HEK293 (cell line): ENCODE data around the gene CCNY.

Experiments
- CTCF ChIA-PET: fragments of 350-600 bp; formaldehyde crosslinking; extraction: SDS; loops from one replicate; lab custom pipeline; 2021; ENCODE audit warnings: antibody characterized with exemption; lab: Yijun Ruan, JAX
- POLR2A ChIA-PET: fragments of 300-600 bp; formaldehyde crosslinking; extraction: SDS; loops from one replicate; lab custom pipeline; 2020; ENCODE audit warnings: antibody characterized with exemption, inconsistent platforms; lab: Yijun Ruan, JAX
- H3K27ac ChIP-seq: fragments of 200-500 bp; sonication (Bioruptor generic); 2 replicates; pipeline ENCODE4 v1.5.1; 2014; ENCODE audit warnings: low read depth, low read length, control low read depth, inconsistent platforms; ENCODE audit errors: extremely low read depth
- H3K36me3 ChIP-seq, 2 experiments: fragments of 200-500 bp in 1 of 2; sonication (Bioruptor generic) in 1 of 2; 1 replicate in 1 of 2; 2 replicates in 1 of 2; pipeline ENCODE4 v1.5.1; 2014 to 2017; ENCODE audit warnings: inconsistent platforms in 2 of 2, low read length in 2 of 2; ENCODE audit not compliant: control insufficient read depth in 2 of 2, insufficient read depth in 1 of 2
- H3K4me1 ChIP-seq: fragments of 200-500 bp; sonication (Bioruptor generic); 2 replicates; pipeline ENCODE4 v1.5.1; 2014; ENCODE audit warnings: mild to moderate bottlenecking, low read length, inconsistent platforms; ENCODE audit not compliant: control insufficient read depth, insufficient read depth
- H3K4me3 ChIP-seq: 2 replicates; pipeline ENCODE4 v1.5.1; 2011; ENCODE audit warnings: low read depth, mild to moderate bottlenecking, control low read depth, low read length, moderate library complexity
- H3K9me3 ChIP-seq: fragments of 200-500 bp; sonication (Bioruptor generic); 2 replicates; pipeline ENCODE4 v1.5.1; 2014; ENCODE audit warnings: low read depth, low read length, inconsistent platforms; ENCODE audit not compliant: control insufficient read depth, insufficient read depth
- EGR2 ChIP-seq: fragments of 450-650 bp; formaldehyde crosslinking; IDR thresholded peaks from 2 replicates; pipeline ENCODE4 v1.5.1; 2016; ENCODE audit warnings: low read depth, missing biosample characterization, missing genetic modification characterization
- GLI2 ChIP-seq: fragments of 450-650 bp; formaldehyde crosslinking; IDR thresholded peaks from 2 replicates; pipeline ENCODE4; 2017; ENCODE audit warnings: missing biosample characterization, missing genetic modification characterization, low read depth, borderline replicate concordance
- MEIS1 ChIP-seq: sonication (generic); formaldehyde crosslinking; IDR thresholded peaks from 2 replicates; pipeline ENCODE4 v1.8.1; 2022; ENCODE audit warnings: missing genetic modification reagents, mild to moderate bottlenecking, borderline replicate concordance
- PRDM1 ChIP-seq: fragments of 450-650 bp; formaldehyde crosslinking; IDR thresholded peaks from 2 replicates; pipeline ENCODE4; 2016; ENCODE audit warnings: missing biosample characterization, missing genetic modification characterization
- YY1 ChIP-seq: fragments of 450-650 bp; formaldehyde crosslinking; IDR thresholded peaks from 2 replicates; pipeline ENCODE4 v1.5.1; 2018; ENCODE audit warnings: missing biosample characterization, missing genetic modification characterization
- ZBTB8A ChIP-seq: fragments of 450-650 bp; formaldehyde crosslinking; IDR thresholded peaks from 2 replicates; pipeline ENCODE4 v1.5.1; 2016; ENCODE audit warnings: missing biosample characterization, missing genetic modification characterization
- ZFHX2 ChIP-seq: fragments of 450-650 bp; formaldehyde crosslinking; conservative IDR thresholded peaks from 2 replicates; pipeline ENCODE4 v1.5.1; 2016; ENCODE audit warnings: missing biosample characterization, missing genetic modification characterization
- ZIC2 ChIP-seq: fragments of 450-650 bp; formaldehyde crosslinking; IDR thresholded peaks from 2 replicates; pipeline ENCODE4 v1.5.1; 2016; ENCODE audit warnings: missing biosample characterization, missing genetic modification characterization
- ZNF211 ChIP-seq: fragments of 450-650 bp; formaldehyde crosslinking; IDR thresholded peaks from 2 replicates; pipeline ENCODE4 v1.5.1; 2016; ENCODE audit warnings: low read depth, missing biosample characterization, missing genetic modification characterization
- ZNF354C ChIP-seq: fragments of 450-650 bp; formaldehyde crosslinking; IDR thresholded peaks from 2 replicates; pipeline ENCODE4 v1.5.1; 2016; ENCODE audit warnings: missing biosample characterization, missing genetic modification characterization, low read depth, borderline replicate concordance
- ZNF366 ChIP-seq: fragments of 450-650 bp; formaldehyde crosslinking; conservative IDR thresholded peaks from 2 replicates; pipeline ENCODE4 v1.5.1; 2016; ENCODE audit warnings: missing biosample characterization, missing genetic modification characterization
- ZNF423 ChIP-seq: fragments of 450-650 bp; formaldehyde crosslinking; IDR thresholded peaks from 2 replicates; pipeline ENCODE4 v1.5.1; 2016; ENCODE audit warnings: missing biosample characterization, missing genetic modification characterization
- ZNF48 ChIP-seq: fragments of 450-650 bp; formaldehyde crosslinking; IDR thresholded peaks from 2 replicates; pipeline ENCODE4 v1.5.1; 2016; ENCODE audit warnings: missing biosample characterization, missing genetic modification characterization
- ZNF501 ChIP-seq: fragments of 450-650 bp; formaldehyde crosslinking; IDR thresholded peaks from 2 replicates; pipeline ENCODE4 v1.5.1; 2016; ENCODE audit warnings: missing biosample characterization, missing genetic modification characterization
- ZNF530 ChIP-seq: fragments of 450-650 bp; formaldehyde crosslinking; IDR thresholded peaks from 2 replicates; pipeline ENCODE4 v1.5.1; 2016; ENCODE audit warnings: low read depth, missing biosample characterization, missing genetic modification characterization
- ZNF549 ChIP-seq: fragments of 450-650 bp; IDR thresholded peaks from 2 replicates; pipeline ENCODE4 v1.5.1; 2018; ENCODE audit warnings: missing biosample characterization, missing genetic modification characterization, mild to moderate bottlenecking, inconsistent platforms, moderate library complexity
- ZNF596 ChIP-seq: fragments of 450-650 bp; IDR thresholded peaks from 2 replicates; pipeline ENCODE4 v1.5.0; 2018; ENCODE audit warnings: missing biosample characterization, mild to moderate bottlenecking, missing genetic modification characterization, moderate library complexity
- ZNF664 ChIP-seq: fragments of 450-650 bp; formaldehyde crosslinking; IDR thresholded peaks from 2 replicates; pipeline ENCODE4 v1.5.1; 2016; ENCODE audit warnings: missing biosample characterization, missing genetic modification characterization
- ZNF701 ChIP-seq: fragments of 450-650 bp; formaldehyde crosslinking; IDR thresholded peaks from 2 replicates; pipeline ENCODE4 v1.5.1; 2016; ENCODE audit warnings: missing biosample characterization, missing genetic modification characterization
- ZNF776 ChIP-seq: fragments of 450-650 bp; formaldehyde crosslinking; IDR thresholded peaks from 2 replicates; pipeline ENCODE4 v1.5.0; 2017; ENCODE audit warnings: missing biosample characterization, missing genetic modification characterization, borderline replicate concordance
- ZXDB ChIP-seq: fragments of 450-650 bp; formaldehyde crosslinking; IDR thresholded peaks from 2 replicates; pipeline ENCODE4 v1.5.1; 2016; ENCODE audit warnings: missing biosample characterization, missing genetic modification characterization
- TF ChIP-seq, protein P1 (sequence below): fragments of 450-650 bp; formaldehyde crosslinking; IDR thresholded peaks from 2 replicates; pipeline ENCODE4 v1.5.1; 2016; ENCODE audit warnings: missing biosample characterization, missing genetic modification characterization
- TF ChIP-seq, protein P2 (sequence below): fragments of 450-650 bp; formaldehyde crosslinking; IDR thresholded peaks from 2 replicates; pipeline ENCODE4 v1.5.1; 2016; ENCODE audit warnings: missing biosample characterization, missing genetic modification characterization, low read depth
- TF ChIP-seq, protein P3 (sequence below): fragments of 450-650 bp; formaldehyde crosslinking; IDR thresholded peaks from 2 replicates; pipeline ENCODE4 v1.5.0; 2017; ENCODE audit warnings: missing biosample characterization, missing genetic modification characterization, borderline replicate concordance
- TF ChIP-seq, protein P4 (sequence below): fragments of 450-650 bp; formaldehyde crosslinking; IDR thresholded peaks from 2 replicates; pipeline ENCODE4 v1.5.1; 2016; ENCODE audit warnings: missing biosample characterization, missing genetic modification characterization
- TF ChIP-seq, protein P5 (sequence below): fragments of 450-650 bp; formaldehyde crosslinking; IDR thresholded peaks from 2 replicates; pipeline ENCODE4 v1.5.1; 2016; ENCODE audit warnings: missing biosample characterization, missing genetic modification characterization

CCNY gene

DNA sequence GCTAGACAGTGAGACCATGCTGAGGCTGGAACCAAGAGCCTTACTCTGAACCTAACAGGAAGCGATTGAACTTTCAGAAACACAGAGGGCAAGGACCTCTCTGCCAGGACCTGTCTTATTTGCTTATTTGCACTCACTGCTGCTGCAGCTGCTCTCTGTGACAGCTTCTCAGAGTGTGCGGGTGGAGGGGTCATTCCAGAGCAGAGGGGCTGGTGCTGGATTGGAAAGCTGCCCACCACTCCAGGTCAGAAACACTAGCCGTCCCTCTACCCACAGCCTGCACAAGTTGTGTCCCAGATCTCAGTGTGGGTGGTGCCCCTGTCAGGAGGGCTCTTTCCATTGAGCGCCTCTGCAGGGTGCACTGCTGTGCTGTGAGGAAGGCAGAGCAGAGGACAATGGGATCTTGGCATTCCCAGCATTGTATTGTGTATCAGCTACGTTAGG lies 126.2 kb downstream of the CCNY start (continued):
- TF ChIP-seq, protein P1, sequence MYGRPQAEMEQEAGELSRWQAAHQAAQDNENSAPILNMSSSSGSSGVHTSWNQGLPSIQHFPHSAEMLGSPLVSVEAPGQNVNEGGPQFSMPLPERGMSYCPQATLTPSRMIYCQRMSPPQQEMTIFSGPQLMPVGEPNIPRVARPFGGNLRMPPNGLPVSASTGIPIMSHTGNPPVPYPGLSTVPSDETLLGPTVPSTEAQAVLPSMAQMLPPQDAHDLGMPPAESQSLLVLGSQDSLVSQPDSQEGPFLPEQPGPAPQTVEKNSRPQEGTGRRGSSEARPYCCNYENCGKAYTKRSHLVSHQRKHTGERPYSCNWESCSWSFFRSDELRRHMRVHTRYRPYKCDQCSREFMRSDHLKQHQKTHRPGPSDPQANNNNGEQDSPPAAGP: no peak
- no peak for TF ChIP-seq ZBTB8A (tag by site-specific recombination)
- TF ChIP-seq, protein P2, sequence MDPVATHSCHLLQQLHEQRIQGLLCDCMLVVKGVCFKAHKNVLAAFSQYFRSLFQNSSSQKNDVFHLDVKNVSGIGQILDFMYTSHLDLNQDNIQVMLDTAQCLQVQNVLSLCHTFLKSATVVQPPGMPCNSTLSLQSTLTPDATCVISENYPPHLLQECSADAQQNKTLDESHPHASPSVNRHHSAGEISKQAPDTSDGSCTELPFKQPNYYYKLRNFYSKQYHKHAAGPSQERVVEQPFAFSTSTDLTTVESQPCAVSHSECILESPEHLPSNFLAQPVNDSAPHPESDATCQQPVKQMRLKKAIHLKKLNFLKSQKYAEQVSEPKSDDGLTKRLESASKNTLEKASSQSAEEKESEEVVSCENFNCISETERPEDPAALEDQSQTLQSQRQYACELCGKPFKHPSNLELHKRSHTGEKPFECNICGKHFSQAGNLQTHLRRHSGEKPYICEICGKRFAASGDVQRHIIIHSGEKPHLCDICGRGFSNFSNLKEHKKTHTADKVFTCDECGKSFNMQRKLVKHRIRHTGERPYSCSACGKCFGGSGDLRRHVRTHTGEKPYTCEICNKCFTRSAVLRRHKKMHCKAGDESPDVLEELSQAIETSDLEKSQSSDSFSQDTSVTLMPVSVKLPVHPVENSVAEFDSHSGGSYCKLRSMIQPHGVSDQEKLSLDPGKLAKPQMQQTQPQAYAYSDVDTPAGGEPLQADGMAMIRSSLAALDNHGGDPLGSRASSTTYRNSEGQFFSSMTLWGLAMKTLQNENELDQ (tag by site-specific recombination): no peak
- TF ChIP-seq ZNF366 (tag by site-specific recombination): no peak
- TF ChIP-seq ZNF423 (tag by site-specific recombination): no peak
- TF ChIP-seq EGR2 (tag by site-specific recombination): peak; percentile 86
- no peak for TF ChIP-seq ZNF48 (tag by site-specific recombination)
- no peak for TF ChIP-seq PRDM1 (tag by site-specific recombination)
- peak; percentile 57; the same call in 1 of the 2 replicates for TF ChIP-seq ZIC2 (tag by site-specific recombination)
- TF ChIP-seq ZXDB (tag by site-specific recombination): no peak
- no peak for TF ChIP-seq ZNF530
- no peak for TF ChIP-seq ZNF501 (tag by site-specific recombination)
- peak; percentile 86 for TF ChIP-seq ZFHX2 (tag by site-specific recombination)
- TF ChIP-seq, protein P3, sequence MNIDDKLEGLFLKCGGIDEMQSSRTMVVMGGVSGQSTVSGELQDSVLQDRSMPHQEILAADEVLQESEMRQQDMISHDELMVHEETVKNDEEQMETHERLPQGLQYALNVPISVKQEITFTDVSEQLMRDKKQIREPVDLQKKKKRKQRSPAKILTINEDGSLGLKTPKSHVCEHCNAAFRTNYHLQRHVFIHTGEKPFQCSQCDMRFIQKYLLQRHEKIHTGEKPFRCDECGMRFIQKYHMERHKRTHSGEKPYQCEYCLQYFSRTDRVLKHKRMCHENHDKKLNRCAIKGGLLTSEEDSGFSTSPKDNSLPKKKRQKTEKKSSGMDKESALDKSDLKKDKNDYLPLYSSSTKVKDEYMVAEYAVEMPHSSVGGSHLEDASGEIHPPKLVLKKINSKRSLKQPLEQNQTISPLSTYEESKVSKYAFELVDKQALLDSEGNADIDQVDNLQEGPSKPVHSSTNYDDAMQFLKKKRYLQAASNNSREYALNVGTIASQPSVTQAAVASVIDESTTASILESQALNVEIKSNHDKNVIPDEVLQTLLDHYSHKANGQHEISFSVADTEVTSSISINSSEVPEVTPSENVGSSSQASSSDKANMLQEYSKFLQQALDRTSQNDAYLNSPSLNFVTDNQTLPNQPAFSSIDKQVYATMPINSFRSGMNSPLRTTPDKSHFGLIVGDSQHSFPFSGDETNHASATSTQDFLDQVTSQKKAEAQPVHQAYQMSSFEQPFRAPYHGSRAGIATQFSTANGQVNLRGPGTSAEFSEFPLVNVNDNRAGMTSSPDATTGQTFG (tag by site-specific recombination): no peak
- TF ChIP-seq, protein P4, sequence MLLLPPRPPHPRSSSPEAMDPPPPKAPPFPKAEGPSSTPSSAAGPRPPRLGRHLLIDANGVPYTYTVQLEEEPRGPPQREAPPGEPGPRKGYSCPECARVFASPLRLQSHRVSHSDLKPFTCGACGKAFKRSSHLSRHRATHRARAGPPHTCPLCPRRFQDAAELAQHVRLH (tag by site-specific recombination): no peak

DNA sequence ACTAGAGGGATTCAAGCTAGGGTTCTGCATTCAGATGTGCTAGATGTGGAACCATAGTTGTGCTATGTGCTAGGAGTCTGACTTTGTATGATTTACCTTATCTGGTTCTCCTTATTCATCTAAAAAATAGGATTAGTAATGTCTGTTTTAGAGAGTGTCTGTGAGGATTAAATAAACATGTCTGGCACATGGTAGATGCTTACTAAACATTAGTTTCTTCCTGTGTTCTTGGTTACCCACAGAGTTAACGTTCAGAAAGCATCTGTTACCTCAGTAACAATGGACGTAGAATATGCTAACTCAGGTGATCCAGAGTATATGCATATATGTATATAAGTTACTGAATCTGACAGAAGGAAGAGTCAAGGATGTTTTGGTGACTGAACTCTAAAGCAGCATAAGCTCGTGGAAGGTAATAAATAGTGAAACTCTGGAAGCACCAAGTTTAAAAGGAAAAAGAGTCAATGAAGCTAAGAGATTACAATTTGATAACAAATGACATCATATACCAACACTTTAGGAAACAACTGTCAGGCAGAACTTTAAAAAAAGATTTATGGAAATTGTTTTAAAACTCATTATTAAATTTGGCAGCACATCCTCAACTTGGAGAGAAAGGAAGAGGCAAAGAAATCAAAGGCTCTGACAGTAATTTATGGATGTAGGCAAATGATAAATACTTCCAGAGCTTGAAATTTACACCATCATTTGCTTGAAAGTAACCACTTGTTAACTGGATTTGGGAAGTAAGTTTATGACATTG lies 127.0 kb downstream of the CCNY start:
- Histone ChIP-seq H3K4me1 (peaks cover 11% of the 10 kb centered on the region), H3K27ac (no peak overlapping the region), H3K9me3 (no peaks in the 10 kb centered on the region), H3K4me3 (no peak overlapping the region), H3K36me3 (no peaks in the 10 kb centered on the region)
- CTCF ChIA-PET: interaction anchor here (0.6 kb wide), 1 partner anchor 110 kb away, joined by 4 read pairs; no protein-coding TSS in a partner anchor
- POLR2A ChIA-PET: no interaction called here
- TF ChIP-seq GLI2 (tag by site-specific recombination): no peak
- no peak for TF ChIP-seq ZNF596 (tag by site-specific recombination)
- TF ChIP-seq YY1 (tag by site-specific recombination): no peak
- TF ChIP-seq, protein P5, sequence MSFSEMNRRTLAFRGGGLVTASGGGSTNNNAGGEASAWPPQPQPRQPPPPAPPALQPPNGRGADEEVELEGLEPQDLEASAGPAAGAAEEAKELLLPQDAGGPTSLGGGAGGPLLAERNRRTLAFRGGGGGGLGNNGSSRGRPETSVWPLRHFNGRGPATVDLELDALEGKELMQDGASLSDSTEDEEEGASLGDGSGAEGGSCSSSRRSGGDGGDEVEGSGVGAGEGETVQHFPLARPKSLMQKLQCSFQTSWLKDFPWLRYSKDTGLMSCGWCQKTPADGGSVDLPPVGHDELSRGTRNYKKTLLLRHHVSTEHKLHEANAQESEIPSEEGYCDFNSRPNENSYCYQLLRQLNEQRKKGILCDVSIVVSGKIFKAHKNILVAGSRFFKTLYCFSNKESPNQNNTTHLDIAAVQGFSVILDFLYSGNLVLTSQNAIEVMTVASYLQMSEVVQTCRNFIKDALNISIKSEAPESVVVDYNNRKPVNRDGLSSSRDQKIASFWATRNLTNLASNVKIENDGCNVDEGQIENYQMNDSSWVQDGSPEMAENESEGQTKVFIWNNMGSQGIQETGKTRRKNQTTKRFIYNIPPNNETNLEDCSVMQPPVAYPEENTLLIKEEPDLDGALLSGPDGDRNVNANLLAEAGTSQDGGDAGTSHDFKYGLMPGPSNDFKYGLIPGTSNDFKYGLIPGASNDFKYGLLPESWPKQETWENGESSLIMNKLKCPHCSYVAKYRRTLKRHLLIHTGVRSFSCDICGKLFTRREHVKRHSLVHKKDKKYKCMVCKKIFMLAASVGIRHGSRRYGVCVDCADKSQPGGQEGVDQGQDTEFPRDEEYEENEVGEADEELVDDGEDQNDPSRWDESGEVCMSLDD (tag by site-specific recombination): no peak
- no peak for TF ChIP-seq ZNF354C (tag by site-specific recombination)
- no peak for TF ChIP-seq ZNF776
- peak; percentile 62; the same call in 1 of the 2 replicates for TF ChIP-seq ZNF664 (tag by site-specific recombination)
- no peak for TF ChIP-seq ZNF549 (tag by site-specific recombination)
- TF ChIP-seq MEIS1: no peak
- TF ChIP-seq ZNF211 (tag by site-specific recombination): no peak
- TF ChIP-seq ZNF701 (tag by site-specific recombination): no peak
